Heart left ventricle (tissue), 16 donors: ENCODE results near the gene PPP1R12C. TPM values are rescaled to one million over a fixed set of nuclear protein-coding genes. Genes with fewer than 3 reads are reported as not detected.

ENCODE experiments used
- ATAC-seq, 4 donors: fragments of 200-7000 bp; cut with Tn5 transposase; one replicate each; pipeline ENCODE4 v1.9.1; 2020 to 2022; ENCODE audit warnings: moderate library complexity in 4 of 4, mild to moderate bottlenecking in 3 of 4, moderate number of reproducible peaks in 1 of 4
- DNase-seq, 5 donors: peaks; one replicate each; pipeline ENCODE4 v3.0.0-alpha.2; 2020
- H3K27ac ChIP-seq, 12 donors: fragments of 200-600 bp; sonication (generic) in 4 of 12; one replicate each; pipeline versions ENCODE4 v1.5.0 to v1.8.0; 2016 to 2022; ENCODE audit warnings: mild to moderate bottlenecking in 2 of 12
- H3K27me3 ChIP-seq, 9 donors: fragments of 200-600 bp; sonication (generic) in 2 of 9; one replicate each; pipeline versions ENCODE4 v1.5.1 to v1.8.0; 2016 to 2022; ENCODE audit warnings: mild to moderate bottlenecking in 3 of 9
- H3K36me3 ChIP-seq, 9 donors: fragments of 200-600 bp; sonication (generic) in 2 of 9; one replicate each; pipeline versions ENCODE4 v1.5.0 to v1.8.0; 2018 to 2022; ENCODE audit warnings: mild to moderate bottlenecking in 2 of 9
- H3K4me1 ChIP-seq, 12 donors: fragments of 200-600 bp; sonication (generic) in 4 of 12; one replicate each; pipeline versions ENCODE4 v1.5.0 to v1.8.0; 2016 to 2022; ENCODE audit warnings: mild to moderate bottlenecking in 3 of 12
- H3K4me3 ChIP-seq, 12 donors: fragments of 200-600 bp; sonication (generic) in 4 of 12; one replicate each; pipeline versions ENCODE4 v1.5.0 to v1.8.0; 2017 to 2022; ENCODE audit warnings: mild to moderate bottlenecking in 9 of 12, moderate library complexity in 4 of 12
- H3K9me3 ChIP-seq, 12 donors: fragments of 200-600 bp; sonication (generic) in 4 of 12; one replicate each; pipeline versions ENCODE4 v1.5.0 to v1.8.0; 2016 to 2022; ENCODE audit warnings: mild to moderate bottlenecking in 1 of 12
- CTCF ChIP-seq, 12 donors: fragments of 200-600 bp; sonication (generic) in 4 of 12; IDR thresholded peaks; one replicate each; pipeline versions ENCODE4 v1.5.0 to v1.8.0; 2018 to 2022; ENCODE audit warnings: antibody characterized with exemption in 12 of 12, mild to moderate bottlenecking in 5 of 12
- POLR2A ChIP-seq, 2 donors: fragments of 450-650 bp; IDR thresholded peaks; one replicate each; pipeline ENCODE4 v1.6.1; 2017; ENCODE audit warnings: antibody characterized with exemption in 2 of 2, mild to moderate bottlenecking in 2 of 2, moderate library complexity in 2 of 2
- WGBS, 4 donors: extraction: QIAGEN DNeasy Blood & Tissue Kit in 2 of 4; methylation state at CpG; one replicate each; pipeline versions ENCODE4 v1.1.5 to v1.1.7; 2013 to 2018; 5-methylcytosine and 5-hydroxymethylcytosine counted together
- intact Hi-C, 10 donors: fragments of 100-400 bp; cut with DNase I; formaldehyde crosslinking; loops; one replicate each; pipeline versions ENCODE4 v1.11.1 to v1.14.2; 2022
- polyA plus RNA-seq, 2 donors: library from polyadenylated mRNA; stranded (reverse); fragments of 200-250 nt; gene quantifications; one replicate each; pipeline ENCODE4 v1.2.3, GENCODE V29; 2013
- total RNA-seq, 9 donors: library from RNA; depleted of rRNA in 2 of 9; stranded (reverse); fragments of >200 nt in 2 of 9; fragmentation: NEBNext Ultra II Directional in 3 of 9; extraction: Animal tissue kit (Norgen Biotek cat#: 25700) in 3 of 9; gene quantifications; one replicate each; pipeline versions ENCODE4 v1.1.0 to v1.2.4, GENCODE V29; 2016 to 2023
- donor health status: ischemic (EF 13 %, LVEDD 7.1; RV severe dilation, severe dysfunction).
- donor health status: healthy with polysubstance abuse.
- donor health status: DM: no; HTN: yes; CAD: no.
- donor health status: DM: no; HTN: no; CAD: no.
- donor health status: ischemic (EF 25% LVEDD 6.9; RV normal size, moderate dysfunction).
- donor health status: ischemic (EF 25% LVEDD 5.7; RV mildly dilated, moderate dysfunction).
- donor health status: healthy.
- donor health status: DM: yes; HTN: yes; CAD: no.
- donor health status: ischemic (EF 35%, LVEDD 5.7; RV mildly dilated, moderate dysfunction).
- donor health status: nonischemic (EF 11% LVEDD 7.7; RV severe dilation, severe dysfunction).
- donor health status: DM: yes; HTN: yes; CAD: no.
- donor health status: PGD.
- donor health status: ischemic (EF 29% LVEDD 5.4; RV normal size, mild dysfunction).
- donor health status: nonischemic (EF 23%, LVEDD 6.1; RV moderate dilation, normal function).

Gene PPP1R12C
- total and polyA plus RNA-seq, 11 donors, result 116 to 324 (median 209) TPM

GRCh38 chr19:55092423-55093318, 24.8 kb downstream of the PPP1R12C start:
- H3K4me1 ChIP-seq, result peaks cover 0 to 27% (median 8%) of the 10 kb centered on the region in 12 donors
- no peak overlapping the region for H3K4me3 ChIP-seq
- peaks cover 4 to 57% (median 54%) of the 10 kb centered on the region in 9 donors for H3K36me3 ChIP-seq
- 85 to 89% (median 88%) methylated on average over 21 to 49 of the region's 49 CpGs for WGBS, 4 donors
- H3K9me3 ChIP-seq, result no peaks in the 10 kb centered on the region
- no peak for TF ChIP-seq POLR2A (IDR thresholded peaks at IDR 0.05)
- TF ChIP-seq CTCF (IDR thresholded peaks at IDR 0.05), result no peak
- peak in 2 of 5 donors; percentile 24 to 60 for DNase-seq
- ATAC-seq, result no peak
- H3K27ac ChIP-seq, result peak overlapping the region in 3 of 12 donors; percentile 9 to 38 (median 17)
- H3K27me3 ChIP-seq, result peaks cover 0 to 1% (median 0%) of the 10 kb centered on the region in 9 donors
- intact Hi-C loops, result no loop called here

- no peaks in the 10 kb centered on the region for H3K9me3 ChIP-seq
- peaks cover 4 to 57% (median 54%) of the 10 kb centered on the region in 9 donors for H3K36me3 ChIP-seq
- WGBS, 4 donors, result 84 to 87% (median 86%) methylated on average over 26 to 27 of the region's 27 CpGs
- H3K27ac ChIP-seq, result peak overlapping the region in 5 of 12 donors; percentile 9 to 57 (median 38)
- ATAC-seq (no peak), DNase-seq (peak in 2 of 5 donors; percentile 24 to 60)
- TF ChIP-seq CTCF (IDR thresholded peaks at IDR 0.05) (no peak), POLR2A (IDR thresholded peaks at IDR 0.05) (no peak)
- intact Hi-C loops, result no loop called here
- peaks cover 0 to 34% (median 15%) of the 10 kb centered on the region in 12 donors for H3K4me1 ChIP-seq
- peaks cover 0 to 9% (median 0%) of the 10 kb centered on the region in 9 donors for H3K27me3 ChIP-seq
- no peak overlapping the region for H3K4me3 ChIP-seq
These were observed 25.5 kb downstream of the PPP1R12C start for GRCh38 chr19:55091955-55092354.

GRCh38 chr19:55091126-55091910, 26.1 kb downstream of the PPP1R12C start:
- no peaks in the 10 kb centered on the region for H3K9me3 ChIP-seq
- H3K27me3 ChIP-seq, result peaks cover 0 to 15% (median 0%) of the 10 kb centered on the region in 9 donors
- DNase-seq (peak in 2 of 5 donors; percentile 48 to 66), ATAC-seq (no peak)
- TF ChIP-seq POLR2A (IDR thresholded peaks at IDR 0.05), result no peak
- no peak for TF ChIP-seq CTCF (IDR thresholded peaks at IDR 0.05)
- 78 to 85% (median 79%) methylated on average over 19 to 32 of the region's 32 CpGs for WGBS, 4 donors
- H3K36me3 ChIP-seq, result peaks cover 4 to 57% (median 53%) of the 10 kb centered on the region in 9 donors
- no peak overlapping the region for H3K4me3 ChIP-seq
- intact Hi-C loops, result no loop called here
- H3K4me1 ChIP-seq, result peaks cover 0 to 40% (median 19%) of the 10 kb centered on the region in 12 donors
- peak overlapping the region in 5 of 12 donors; percentile 9 to 57 (median 38) for H3K27ac ChIP-seq
